Karpas-422 (cell line): ENCODE measurements around the gene POLR1B. TPM values are rescaled to one million over a fixed set of nuclear protein-coding genes. Genes with fewer than 3 reads are reported as not detected.
"Not testable (repeated sequence)": the region's sequence is repeated elsewhere in the genome, so short reads cannot be mapped to it uniquely, and the experiment has no call there.

Experiments used
- DNase-seq: peaks from one replicate; pipeline ENCODE4 v3.0.0-alpha.2; 2015
- H2AFZ ChIP-seq: fragments of 200-600 bp; sonication (generic); 2 replicates; pipeline ENCODE4 v1.6.1; 2014; ENCODE audit warnings: antibody characterized with exemption, low read length, mixed read lengths
- H3K27ac ChIP-seq: fragments of 200-600 bp; sonication (generic); 2 replicates; pipeline ENCODE4 v1.5.1; 2014; ENCODE audit warnings: mild to moderate bottlenecking, low read length, moderate library complexity
- H3K27me3 ChIP-seq: fragments of 200-600 bp; sonication (generic); 2 replicates; pipeline ENCODE4 v1.6.1; 2014; ENCODE audit warnings: low read length, mixed read lengths
- H3K36me3 ChIP-seq: fragments of 200-600 bp; sonication (generic); 2 replicates; pipeline ENCODE4 v1.6.1; 2014; ENCODE audit warnings: low read length, mixed read lengths; ENCODE audit not compliant: insufficient read depth
- H3K4me1 ChIP-seq: fragments of 200-600 bp; sonication (generic); 2 replicates; pipeline ENCODE4 v1.6.1; 2014; ENCODE audit warnings: mild to moderate bottlenecking, low read length, mixed read lengths
- H3K4me2 ChIP-seq: fragments of 200-600 bp; sonication (generic); 2 replicates; pipeline ENCODE4 v1.6.1; 2014; ENCODE audit warnings: low read length, low read depth, mild to moderate bottlenecking; ENCODE audit not compliant: poor library complexity, severe bottlenecking
- H3K4me3 ChIP-seq: fragments of 200-600 bp; sonication (generic); 2 replicates; pipeline ENCODE4 v1.5.1; 2014; ENCODE audit warnings: mild to moderate bottlenecking, antibody characterized with exemption, low read length, mixed read lengths
- H3K79me2 ChIP-seq: fragments of 200-600 bp; sonication (generic); 2 replicates; pipeline ENCODE4 v1.6.1; 2014; ENCODE audit warnings: mild to moderate bottlenecking, low read length, mixed read lengths
- H3K9ac ChIP-seq: fragments of 200-600 bp; sonication (generic); 2 replicates; pipeline ENCODE4 v1.6.0; 2014; ENCODE audit warnings: low read length
- H3K9me2 ChIP-seq: fragments of 200-600 bp; sonication (generic), shearing (Covaris generic); replicated peaks from 2 replicates; pipeline ENCODE4 v1.6.0; 2014; ENCODE audit warnings: mild to moderate bottlenecking, low read length, moderate library complexity; ENCODE audit not compliant: insufficient read depth
- H3K9me3 ChIP-seq: fragments of 300-700, 200-600 bp; sonication (generic); 2 replicates; pipeline ENCODE4 v1.6.1; 2014; ENCODE audit warnings: low read length, mixed read lengths
- H4K20me1 ChIP-seq: fragments of 200-600 bp; sonication (generic); 2 replicates; pipeline ENCODE4 v1.6.1; 2014; ENCODE audit warnings: mild to moderate bottlenecking, antibody characterized with exemption, low read length, low read depth; ENCODE audit not compliant: insufficient read depth
- total RNA-seq: library from RNA; depleted of rRNA; stranded (reverse); fragments of >200 nt; shearing (Covaris generic); gene quantifications from 2 replicates; pipeline ENCODE4 v1.2.3, GENCODE V29; 2014; ENCODE audit warnings: low replicate concordance; rRNA removed

Gene POLR1B
- total RNA-seq, result 23.8 and 35.4 TPM in 2 replicates

- H3K9me2 ChIP-seq, result no peaks in the 10 kb centered on the region
Observed at GRCh38 chr2:112542123-112542983, at the start of gene POLR1B. Gene POLR1B (plus strand): TSS chr2:112542465. CDS start chr2:112542495, 30 bp downstream.

GRCh38 chr2:112493048-112493447, 49.2 kb upstream of the POLR1B start:
- no peak overlapping the region for H3K27ac ChIP-seq

More at GRCh38 chr2:112542123-112542983, at the start of gene POLR1B:
- Histone ChIP-seq H2AFZ (peak within 1 kb of the TSS; percentile 73; the same call in 1 of the 2 replicates), H4K20me1 (peaks cover 14% of the 10 kb centered on the region; the same call in 1 of the 2 replicates), H3K36me3 (peaks cover 24% of the 10 kb centered on the region; the same call in 1 of the 2 replicates), H3K27ac (peak within 1 kb of the TSS; percentile 80), H3K27me3 (no peaks in the 10 kb centered on the region), H3K9ac (peak within 1 kb of the TSS; percentile 85), H3K9me3 (no peaks in the 10 kb centered on the region), H3K79me2 (peaks cover 53% of the 10 kb centered on the region), H3K4me1 (peaks cover 26% of the 10 kb centered on the region), H3K4me2 (peak within 1 kb of the TSS; percentile 76), H3K4me3 (peak within 1 kb of the TSS; percentile 87)
- DNase-seq, result peak; percentile 93

GRCh38 chr2:112493858-112494648, 48.2 kb upstream of the POLR1B start:
- no peaks in the 10 kb centered on the region for H3K9me2 ChIP-seq
- H3K79me2 ChIP-seq, result peaks cover 47% of the 10 kb centered on the region
- no peaks in the 10 kb centered on the region for H3K27me3 ChIP-seq
- no peak overlapping the region for H3K9ac ChIP-seq
- peaks cover 28% of the 10 kb centered on the region; the same call in 1 of the 2 replicates for H3K36me3 ChIP-seq
- no peaks in the 10 kb centered on the region for H3K9me3 ChIP-seq
- H2AFZ ChIP-seq, result no peak overlapping the region
- no peak overlapping the region for H3K27ac ChIP-seq
- H3K4me1 ChIP-seq, result no peaks in the 10 kb centered on the region
- H4K20me1 ChIP-seq, result no peaks in the 10 kb centered on the region
- H3K4me3 ChIP-seq, result no peak overlapping the region
- no peak for DNase-seq
- H3K4me2 ChIP-seq, result no peak overlapping the region

More at GRCh38 chr2:112493048-112493447, 49.2 kb upstream of the POLR1B start:
- no peak for DNase-seq
- Histone ChIP-seq H3K9ac (no peak overlapping the region), H3K27me3 (no peaks in the 10 kb centered on the region), H3K79me2 (peaks cover 52% of the 10 kb centered on the region), H3K4me3 (no peak overlapping the region), H4K20me1 (no peaks in the 10 kb centered on the region), H2AFZ (no peak overlapping the region), H3K4me2 (no peak overlapping the region), H3K4me1 (no peaks in the 10 kb centered on the region), H3K9me2 (no peaks in the 10 kb centered on the region), H3K36me3 (peaks cover 29% of the 10 kb centered on the region; the same call in 1 of the 2 replicates), H3K9me3 (no peaks in the 10 kb centered on the region)

GRCh38 chr2:112494828-112495227, 47.4 kb upstream of the POLR1B start:
- Histone ChIP-seq H3K36me3 (peaks cover 21% of the 10 kb centered on the region; the same call in 1 of the 2 replicates), H3K27me3 (no peaks in the 10 kb centered on the region), H3K4me1 (no peaks in the 10 kb centered on the region), H3K79me2 (peaks cover 40% of the 10 kb centered on the region), H3K27ac (no peak overlapping the region), H3K4me3 (no peak overlapping the region), H3K9me2 (no peaks in the 10 kb centered on the region), H3K9ac (no peak overlapping the region), H4K20me1 (no peaks in the 10 kb centered on the region), H2AFZ (no peak overlapping the region), H3K4me2 (no peak overlapping the region), H3K9me3 (no peaks in the 10 kb centered on the region)
- DNase-seq, result no peak

- DNase-seq, H3K27me3 ChIP-seq, H2AFZ ChIP-seq, H4K20me1 ChIP-seq, H3K4me2 ChIP-seq, H3K9me2 ChIP-seq, H3K4me1 ChIP-seq, H3K27ac ChIP-seq, H3K4me3 ChIP-seq, H3K9ac ChIP-seq, H3K9me3 ChIP-seq: not testable (repeated sequence)
- peaks cover 19% of the 10 kb centered on the region; the same call in 1 of the 2 replicates for H3K36me3 ChIP-seq
- peaks cover 32% of the 10 kb centered on the region for H3K79me2 ChIP-seq
Observed at GRCh38 chr2:112495878-112496277, 46.4 kb upstream of the POLR1B start.

GRCh38 chr2:112500850-112501484, 41.3 kb upstream of the POLR1B start:
- H4K20me1 ChIP-seq, H2AFZ ChIP-seq, H3K27ac ChIP-seq, H3K9ac ChIP-seq, H3K9me2 ChIP-seq, H3K9me3 ChIP-seq, H3K27me3 ChIP-seq, H3K4me1 ChIP-seq, H3K4me2 ChIP-seq, H3K4me3 ChIP-seq: not testable (repeated sequence)
- Histone ChIP-seq H3K36me3 (peaks cover 14% of the 10 kb centered on the region), H3K79me2 (peaks cover 13% of the 10 kb centered on the region)
- DNase-seq, result peak; percentile 79

- H3K4me3 ChIP-seq, H3K27ac ChIP-seq, H3K9me2 ChIP-seq, H3K27me3 ChIP-seq, DNase-seq, H3K4me1 ChIP-seq, H4K20me1 ChIP-seq, H3K9me3 ChIP-seq, H3K9ac ChIP-seq, H3K4me2 ChIP-seq, H2AFZ ChIP-seq: not testable (repeated sequence)
- Histone ChIP-seq H3K79me2 (peaks cover 35% of the 10 kb centered on the region), H3K36me3 (peaks cover 32% of the 10 kb centered on the region)
Observed at GRCh38 chr2:112509239-112509998, 32.8 kb upstream of the POLR1B start.
